HCT116 (cell line): ENCODE results near the gene CNDP2. TPM values are rescaled to one million over a fixed set of nuclear protein-coding genes. Genes with fewer than 3 reads are reported as not detected.

Experiments
- ATAC-seq: fragments of 200-7000 bp; cut with Tn5 transposase; 2 replicates; pipeline ENCODE4 v1.9.1; 2020; ENCODE audit warnings: mild to moderate bottlenecking, moderate library complexity
- BruUV-seq: library from RNA; stranded (reverse); fragments of 400-500 nt; replicated peaks from 2 replicates; lab custom pipeline; 2021; lab: Mats Ljungman, UMichigan
- CTCF ChIA-PET: fragments of 300-600 bp; sonication (Branson Sonifier 250); formaldehyde crosslinking; loops from one replicate; lab custom pipeline; 2021; ENCODE audit warnings: antibody characterized with exemption; lab: Charles Lee
- POLR2A ChIA-PET: fragments of 300-600, 350-600 bp; sonication (Branson Sonifier 250); formaldehyde crosslinking; loops from one replicate; lab custom pipeline; 2021; ENCODE audit warnings: antibody characterized with exemption; lab: Charles Lee
- RAD21 ChIA-PET, 2 experiments: fragments of 300-600 bp; sonication (Branson Sonifier 250); formaldehyde crosslinking; loops; one replicate each; lab custom pipeline; 2023; ENCODE audit warnings: low total read pairs in 2 of 2; ENCODE audit not compliant: uncharacterized antibody in 2 of 2, unreplicated experiment in 2 of 2, low non-redundant PET in 1 of 2; lab: Charles Lee
- DNase-seq: peaks from one replicate; pipeline ENCODE4 v3.0.0-alpha.2; 2010; ENCODE audit warnings: low read depth, low spot score
- H2AFZ ChIP-seq: fragments of 200-600 bp; shearing (Covaris generic), sonication (generic); 2 replicates; pipeline ENCODE4 v1.6.1; 2017; ENCODE audit warnings: low read depth, mixed run types, mixed read lengths, antibody characterized with exemption, low read length; ENCODE audit not compliant: poor library complexity, severe bottlenecking
- H3K27ac ChIP-seq: 2 replicates; pipeline ENCODE4 v1.5.1; 2012; ENCODE audit warnings: low read depth, low read length
- H3K27me3 ChIP-seq: fragments of 200-600 bp; sonication (generic); 2 replicates; pipeline ENCODE4 v1.6.1; 2016; ENCODE audit warnings: mixed run types, low read length, mixed read lengths; ENCODE audit not compliant: insufficient read depth
- H3K36me3 ChIP-seq, 2 experiments: fragments of 200-500 bp in 1 of 2; fragments of 200-600 bp in 1 of 2; sonication (Bioruptor generic) in 1 of 2; sonication (generic) in 1 of 2; 2 replicates each; pipeline versions ENCODE4 v1.5.1 to v1.6.1; 2014 to 2016; ENCODE audit warnings: low read length in 2 of 2, inconsistent platforms in 1 of 2, mixed read lengths in 1 of 2, mixed run types in 1 of 2; ENCODE audit not compliant: insufficient read depth in 2 of 2, control insufficient read depth in 1 of 2
- H3K4me1 ChIP-seq, 2 experiments: fragments of 200-600 bp in 1 of 2; sonication (generic) in 1 of 2; 2 replicates each; pipeline versions ENCODE4 v1.5.1 to v1.6.1; 2012 to 2017; ENCODE audit warnings: low read length in 2 of 2, inconsistent platforms in 1 of 2, mild to moderate bottlenecking in 1 of 2, mixed read lengths in 1 of 2, mixed run types in 1 of 2, moderate library complexity in 1 of 2; ENCODE audit not compliant: insufficient read depth in 2 of 2, control insufficient read depth in 1 of 2
- H3K4me2 ChIP-seq: fragments of 200-600 bp; sonication (generic); 2 replicates; pipeline ENCODE4 v1.6.1; 2017; ENCODE audit warnings: mixed run types, low read length, mixed read lengths
- H3K4me3 ChIP-seq, 2 experiments: fragments of 200-600 bp in 1 of 2; sonication (generic) in 1 of 2; replicated peaks in 1 of 2; 2 replicates each; pipeline ENCODE4 v1.5.1; 2011 to 2016; ENCODE audit warnings: low read length in 2 of 2, control low read depth in 1 of 2, low read depth in 1 of 2, mild to moderate bottlenecking in 1 of 2, mixed read lengths in 1 of 2, mixed run types in 1 of 2
- H3K79me2 ChIP-seq: fragments of 200-600 bp; sonication (generic); 2 replicates; pipeline ENCODE4 v1.6.1; 2017; ENCODE audit warnings: mild to moderate bottlenecking, mixed run types, low read length, moderate library complexity, mixed read lengths; ENCODE audit not compliant: insufficient read depth
- H3K9ac ChIP-seq: fragments of 200-600 bp; sonication (generic); 2 replicates; pipeline ENCODE4 v1.6.1; 2016; ENCODE audit warnings: low read length, mixed read lengths
- H3K9me2 ChIP-seq: fragments of 200-600 bp; sonication (generic), shearing (Covaris generic); 2 replicates; pipeline ENCODE4 v1.6.1; 2017; ENCODE audit warnings: mixed run types, mild to moderate bottlenecking, moderate library complexity; ENCODE audit not compliant: insufficient read depth
- H3K9me3 ChIP-seq, 2 experiments: fragments of 200-500 bp in 1 of 2; fragments of 200-600 bp in 1 of 2; sonication (Bioruptor generic) in 1 of 2; sonication (generic) in 1 of 2; 2 replicates each; pipeline ENCODE4 v1.6.1; 2014 to 2017; ENCODE audit warnings: low read length in 2 of 2, mixed read lengths in 2 of 2, inconsistent platforms in 1 of 2, low read depth in 1 of 2, mild to moderate bottlenecking in 1 of 2, mixed run types in 1 of 2, moderate library complexity in 1 of 2; ENCODE audit not compliant: control insufficient read depth in 1 of 2, insufficient read depth in 1 of 2
- H4K20me1 ChIP-seq: fragments of 200-600 bp; sonication (generic), shearing (Covaris generic); 2 replicates; pipeline ENCODE4 v1.6.1; 2017; ENCODE audit warnings: mixed run types, mild to moderate bottlenecking, moderate library complexity; ENCODE audit not compliant: insufficient read depth
- ATF3 ChIP-seq: IDR thresholded peaks from 2 replicates; pipeline ENCODE4 v1.6.1; 2012
- CBX3 ChIP-seq: IDR thresholded peaks from 2 replicates; pipeline ENCODE4 v1.6.1; 2012; ENCODE audit warnings: low read depth
- CEBPB ChIP-seq: IDR thresholded peaks from 2 replicates; pipeline ENCODE4 v1.6.1; 2012; ENCODE audit warnings: low read depth
- CTCF ChIP-seq, 3 experiments: fragments of 200-600 bp in 1 of 3; sonication (generic) in 1 of 3; IDR thresholded peaks in 2 of 3; conservative IDR thresholded peaks in 1 of 3; 2 replicates each; pipeline ENCODE4 v1.5.1; 2012 to 2017; ENCODE audit warnings: low read depth in 2 of 3, low read length in 2 of 3, antibody characterized with exemption in 1 of 3, borderline replicate concordance in 1 of 3, control low read depth in 1 of 3, mild to moderate bottlenecking in 1 of 3, mixed read lengths in 1 of 3, mixed run types in 1 of 3, moderate library complexity in 1 of 3; ENCODE audit not compliant: insufficient read depth in 1 of 3
- ELF1 ChIP-seq: IDR thresholded peaks from 2 replicates; pipeline ENCODE4 v1.6.1; 2012; ENCODE audit warnings: low read depth, borderline replicate concordance
- EZH2 ChIP-seq: fragments of 200-600 bp; sonication (generic); IDR thresholded peaks from 2 replicates; pipeline ENCODE4 v1.6.1; 2017; ENCODE audit warnings: antibody characterized with exemption, mixed run types
- EZH2phosphoT487 ChIP-seq: fragments of 200-600 bp; IDR thresholded peaks from 2 replicates; pipeline ENCODE4 v1.6.1; 2018; ENCODE audit warnings: antibody characterized with exemption, borderline replicate concordance
- POLR2A ChIP-seq: IDR thresholded peaks from 2 replicates; pipeline ENCODE4 v1.7.0; 2011; ENCODE audit warnings: borderline replicate concordance; ENCODE audit not compliant: insufficient read depth, insufficient read length; ENCODE audit errors: extremely low read depth
- POLR2AphosphoS5 ChIP-seq: IDR thresholded peaks from 2 replicates; pipeline ENCODE4 v1.6.1; 2011; ENCODE audit warnings: mild to moderate bottlenecking, low read depth, low read length, moderate library complexity
- RAD21 ChIP-seq: IDR thresholded peaks from 2 replicates; pipeline ENCODE4 v1.6.1; 2012; ENCODE audit warnings: low read depth, mild to moderate bottlenecking
- REST ChIP-seq: IDR thresholded peaks from 2 replicates; pipeline ENCODE4 v1.6.1; 2012; ENCODE audit warnings: low read depth
- SP1 ChIP-seq: IDR thresholded peaks from 2 replicates; pipeline ENCODE4 v1.6.1; 2012; ENCODE audit warnings: low read depth
- TCF7L2 ChIP-seq: IDR thresholded peaks from 2 replicates; pipeline ENCODE4 v1.7.0; 2011; ENCODE audit warnings: borderline replicate concordance, inconsistent platforms; ENCODE audit not compliant: insufficient read depth, insufficient read length; ENCODE audit errors: extremely low read depth
- intact Hi-C: fragments of 100-400 bp; cut with micrococcal nuclease; formaldehyde crosslinking; loops from 2 replicates; pipeline ENCODE4 v1.10.0; 2022
- total RNA-seq: library from RNA; stranded (reverse); gene quantifications from one replicate; pipeline ENCODE4 v1.2.1, GENCODE V29; 2021; ENCODE audit not compliant: unreplicated experiment

The CNDP2 gene
- total RNA-seq, 1 experiment from 2014 or later, result 112 TPM

GRCh38 chr18:74558096-74558495 is 61.9 kb downstream of the CNDP2 start:
- no peak for ATAC-seq
- TF ChIP-seq REST (no peak), ATF3 (no peak), RAD21 (no peak), ELF1 (no peak), EZH2phosphoT487 (no peak), SP1 (no peak), POLR2AphosphoS5 (no peak), POLR2A (no peak), EZH2 (no peak), CBX3 (no peak), CTCF (IDR thresholded peaks at IDR 0.05 in 2 of 3, conservative IDR thresholded peaks at IDR 0.05 in 1 of 3; ENCODE audit: borderline replicate concordance in 1 of 3, insufficient read depth in 1 of 3, low read depth in 2 of 3, low read length in 2 of 3) (no peak), TCF7L2 (no peak), CEBPB (no peak)

More at GRCh38 chr18:74558096-74558495, 61.9 kb downstream of the CNDP2 start:
- Histone ChIP-seq H3K79me2 (no peaks in the 10 kb centered on the region), H3K36me3 (no peaks in the 10 kb centered on the region), H3K27ac (no peak overlapping the region), H4K20me1 (no peaks in the 10 kb centered on the region), H3K4me1 (no peaks in the 10 kb centered on the region), H3K27me3 (peaks cover 24% of the 10 kb centered on the region), H3K9me2 (no peaks in the 10 kb centered on the region), H3K9me3 (no peaks in the 10 kb centered on the region), H2AFZ (no peak overlapping the region), H3K4me2 (no peak overlapping the region), H3K4me3 (no peak overlapping the region), H3K9ac (no peak overlapping the region)
- ChIA-PET RAD21 (no interaction called here), CTCF (no interaction called here), POLR2A (no interaction called here)
- no TSS peak for BruUV-seq
- intact Hi-C loops, result loop anchor here (10.0 kb wide), 1 partner anchor 513 kb away; no protein-coding TSS in a partner anchor
- no peak for DNase-seq
